ENCODE data around the gene ELP4. TPM values are rescaled to one million over a fixed set of nuclear protein-coding genes. Genes with fewer than 3 reads are reported as not detected.

ELP4 gene
- total and polyA plus RNA-seq, 9 of the 15 experiments (the other 6 are each of a cell fraction or from before 2014, with no cell fraction given) = 24.1 to 60.3 (median 38.7) TPM

GRCh38 chr11:31512117-31512516, 2.5 kb downstream of the ELP4 start (continued):
- TF ChIP-seq, protein P1, sequence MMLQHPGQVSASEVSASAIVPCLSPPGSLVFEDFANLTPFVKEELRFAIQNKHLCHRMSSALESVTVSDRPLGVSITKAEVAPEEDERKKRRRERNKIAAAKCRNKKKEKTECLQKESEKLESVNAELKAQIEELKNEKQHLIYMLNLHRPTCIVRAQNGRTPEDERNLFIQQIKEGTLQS (IDR thresholded peaks at IDR 0.05) = peak; percentile 88
- TF ChIP-seq, protein P1 (CRISPR knock-in tag; conservative IDR thresholded peaks at IDR 0.05) = no peak
- TF ChIP-seq SRSF1 (IDR thresholded peaks at IDR 0.05; ENCODE audit: low read depth, low read length) (no peak), BRD4 (IDR thresholded peaks at IDR 0.05) (no peak), REST (IDR thresholded peaks at IDR 0.05; ENCODE audit: borderline replicate concordance) (no peak), REST (CRISPR knock-in tag; IDR thresholded peaks at IDR 0.05; ENCODE audit: low read depth) (no peak), ELF1 (tag; IDR thresholded peaks at IDR 0.05) (no peak), ZNF263 (CRISPR knock-in tag; IDR thresholded peaks at IDR 0.05; ENCODE audit: borderline replicate concordance) (no peak), SMAD4 (CRISPR knock-in tag; conservative IDR thresholded peaks at IDR 0.05) (no peak), NFIX (CRISPR knock-in tag; IDR thresholded peaks at IDR 0.05; ENCODE audit: low read depth) (no peak), PATZ1 (CRISPR knock-in tag; IDR thresholded peaks at IDR 0.05; ENCODE audit: borderline replicate concordance) (no peak), ZNF408 (CRISPR knock-in tag; IDR thresholded peaks at IDR 0.05; ENCODE audit: low read depth) (no peak)
- TF ChIP-seq, protein P2, sequence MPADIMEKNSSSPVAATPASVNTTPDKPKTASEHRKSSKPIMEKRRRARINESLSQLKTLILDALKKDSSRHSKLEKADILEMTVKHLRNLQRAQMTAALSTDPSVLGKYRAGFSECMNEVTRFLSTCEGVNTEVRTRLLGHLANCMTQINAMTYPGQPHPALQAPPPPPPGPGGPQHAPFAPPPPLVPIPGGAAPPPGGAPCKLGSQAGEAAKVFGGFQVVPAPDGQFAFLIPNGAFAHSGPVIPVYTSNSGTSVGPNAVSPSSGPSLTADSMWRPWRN (IDR thresholded peaks at IDR 0.05; ENCODE audit: low read depth) = no peak
- TF ChIP-seq, protein P3, sequence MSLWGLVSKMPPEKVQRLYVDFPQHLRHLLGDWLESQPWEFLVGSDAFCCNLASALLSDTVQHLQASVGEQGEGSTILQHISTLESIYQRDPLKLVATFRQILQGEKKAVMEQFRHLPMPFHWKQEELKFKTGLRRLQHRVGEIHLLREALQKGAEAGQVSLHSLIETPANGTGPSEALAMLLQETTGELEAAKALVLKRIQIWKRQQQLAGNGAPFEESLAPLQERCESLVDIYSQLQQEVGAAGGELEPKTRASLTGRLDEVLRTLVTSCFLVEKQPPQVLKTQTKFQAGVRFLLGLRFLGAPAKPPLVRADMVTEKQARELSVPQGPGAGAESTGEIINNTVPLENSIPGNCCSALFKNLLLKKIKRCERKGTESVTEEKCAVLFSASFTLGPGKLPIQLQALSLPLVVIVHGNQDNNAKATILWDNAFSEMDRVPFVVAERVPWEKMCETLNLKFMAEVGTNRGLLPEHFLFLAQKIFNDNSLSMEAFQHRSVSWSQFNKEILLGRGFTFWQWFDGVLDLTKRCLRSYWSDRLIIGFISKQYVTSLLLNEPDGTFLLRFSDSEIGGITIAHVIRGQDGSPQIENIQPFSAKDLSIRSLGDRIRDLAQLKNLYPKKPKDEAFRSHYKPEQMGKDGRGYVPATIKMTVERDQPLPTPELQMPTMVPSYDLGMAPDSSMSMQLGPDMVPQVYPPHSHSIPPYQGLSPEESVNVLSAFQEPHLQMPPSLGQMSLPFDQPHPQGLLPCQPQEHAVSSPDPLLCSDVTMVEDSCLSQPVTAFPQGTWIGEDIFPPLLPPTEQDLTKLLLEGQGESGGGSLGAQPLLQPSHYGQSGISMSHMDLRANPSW (CRISPR knock-in tag; IDR thresholded peaks at IDR 0.05) = no peak

Measured in K562 (cell line).